HG02623 (cell line): ENCODE measurements around the gene C9orf50.
A peak's percentile ranks its signal among the peaks of the same experiment; 100 is the strongest.
"Not testable (repeated sequence)": the region's sequence is repeated elsewhere in the genome, so short reads cannot be mapped to it uniquely, and the experiment has no call there.

ENCODE experiments used
- ATAC-seq: cut with Tn5 transposase; IDR thresholded peaks from one replicate; pipeline ENCODE4 v1.9.1; 2021; ENCODE audit warnings: moderate library complexity; ENCODE audit not compliant: unreplicated experiment

C9orf50 gene

GRCh38 chr9:129648764-129649115 lies 27.8 kb upstream of the C9orf50 start:
- ATAC-seq: no peak

GRCh38 chr9:129648092-129648763 lies 27.3 kb upstream of the C9orf50 start:
- ATAC-seq: no peak

GRCh38 chr9:129647635-129648034 lies 26.7 kb upstream of the C9orf50 start:
- ATAC-seq: no peak

- ATAC-seq: no peak
Observed at GRCh38 chr9:129646654-129647053, 25.8 kb upstream of the C9orf50 start.

GRCh38 chr9:129646252-129646651 lies 25.4 kb upstream of the C9orf50 start:
- no peak for ATAC-seq

GRCh38 chr9:129644902-129645301 lies 24.0 kb upstream of the C9orf50 start:
- no peak for ATAC-seq

GRCh38 chr9:129644365-129644764 lies 23.5 kb upstream of the C9orf50 start:
- no peak for ATAC-seq

GRCh38 chr9:129643706-129644105 lies 22.8 kb upstream of the C9orf50 start:
- no peak for ATAC-seq

GRCh38 chr9:129641750-129642585 lies 21.1 kb upstream of the C9orf50 start, which contains the start of gene ASB6:
Gene ASB6 (minus strand): TSS chr9:129642151. CDS start chr9:129641999, 152 bp downstream.
- ATAC-seq: peak; percentile 82

- ATAC-seq: no peak
Observed at GRCh38 chr9:129640871-129641749, 20.2 kb upstream of the C9orf50 start.

GRCh38 chr9:129640086-129640870 lies 19.4 kb upstream of the C9orf50 start:
- ATAC-seq: no peak

- no peak for ATAC-seq
Observed at GRCh38 chr9:129639756-129640085, 18.8 kb upstream of the C9orf50 start.

GRCh38 chr9:129639034-129639630 lies 18.2 kb upstream of the C9orf50 start:
- no peak for ATAC-seq

- ATAC-seq: no peak
Observed at GRCh38 chr9:129637673-129638439, 17.0 kb upstream of the C9orf50 start.

- ATAC-seq: no peak
Observed at GRCh38 chr9:129637102-129637501, 16.2 kb upstream of the C9orf50 start.

- ATAC-seq: not testable (repeated sequence)
Observed at GRCh38 chr9:129636343-129636742, 15.4 kb upstream of the C9orf50 start.

GRCh38 chr9:129635099-129636065 lies 14.5 kb upstream of the C9orf50 start:
- ATAC-seq: no peak

- ATAC-seq: no peak
Observed at GRCh38 chr9:129633848-129634247, 12.9 kb upstream of the C9orf50 start.
